GM21390 (cell line): Measurements from ENCODE around the gene ZNF148.
"Not testable (repeated sequence)": the region's sequence is repeated elsewhere in the genome, so short reads cannot be mapped to it uniquely, and the experiment has no call there.

Experiments used
- ATAC-seq: cut with Tn5 transposase; IDR thresholded peaks from one replicate; pipeline ENCODE4 v1.9.1; 2021; ENCODE audit not compliant: unreplicated experiment

ZNF148 gene

GRCh38 chr3:125378762-125379161, 3.6 kb upstream of the ZNF148 start:
- ATAC-seq, result no peak

- peak; percentile 6 for ATAC-seq
Observed at GRCh38 chr3:125375950-125376679, 990 bp upstream of the ZNF148 start.

- peak; percentile 27 for ATAC-seq
Observed at GRCh38 chr3:125374501-125374995, 577 bp downstream of the ZNF148 start.

- no peak for ATAC-seq
Observed at GRCh38 chr3:125367403-125368230, 7.5 kb downstream of the ZNF148 start.

GRCh38 chr3:125366132-125366531, 9.0 kb downstream of the ZNF148 start:
- ATAC-seq, result no peak

GRCh38 chr3:125359700-125360099, 15.4 kb downstream of the ZNF148 start:
- ATAC-seq, result no peak

- no peak for ATAC-seq
Observed at GRCh38 chr3:125358923-125359322, 16.2 kb downstream of the ZNF148 start.

- no peak for ATAC-seq
Observed at GRCh38 chr3:125357837-125358236, 17.3 kb downstream of the ZNF148 start.

GRCh38 chr3:125357032-125357658, 18.0 kb downstream of the ZNF148 start:
- ATAC-seq, result peak; percentile 57

- no peak for ATAC-seq
Observed at GRCh38 chr3:125356140-125357026, 18.7 kb downstream of the ZNF148 start.

GRCh38 chr3:125353659-125354058, 21.5 kb downstream of the ZNF148 start:
- no peak for ATAC-seq

GRCh38 chr3:125353128-125353527, 22.0 kb downstream of the ZNF148 start:
- no peak for ATAC-seq

GRCh38 chr3:125351814-125352456, 23.2 kb downstream of the ZNF148 start:
- no peak for ATAC-seq

GRCh38 chr3:125351152-125351551, 24.0 kb downstream of the ZNF148 start:
- no peak for ATAC-seq

- no peak for ATAC-seq
Observed at GRCh38 chr3:125350597-125350996, 24.5 kb downstream of the ZNF148 start.

- ATAC-seq, result no peak
Observed at GRCh38 chr3:125349556-125350165, 25.5 kb downstream of the ZNF148 start.

GRCh38 chr3:125349055-125349454, 26.1 kb downstream of the ZNF148 start:
- no peak for ATAC-seq

- ATAC-seq, result not testable (repeated sequence)
Observed at GRCh38 chr3:125343367-125343766, 31.8 kb downstream of the ZNF148 start.

GRCh38 chr3:125340121-125340520, 35.0 kb downstream of the ZNF148 start:
- ATAC-seq, result no peak

GRCh38 chr3:125337506-125337905, 37.6 kb downstream of the ZNF148 start:
- no peak for ATAC-seq
